Duodenal mucosa (tissue), 2 donors: ENCODE measurements around the gene QSOX2.

Experiments
- H3K27ac ChIP-seq: one replicate; pipeline ENCODE4 v1.7.0; 2013; ENCODE audit warnings: low read depth, low read length
- H3K27me3 ChIP-seq, 2 donors: one replicate each; pipeline ENCODE4 v1.7.0; 2013; ENCODE audit warnings: low read length in 2 of 2, control low read depth in 1 of 2; ENCODE audit not compliant: insufficient read depth in 2 of 2, control insufficient read depth in 1 of 2
- H3K36me3 ChIP-seq, 2 donors: one replicate each; pipeline ENCODE4 v1.7.0; 2013; ENCODE audit warnings: low read length in 2 of 2, control low read depth in 1 of 2; ENCODE audit not compliant: insufficient read depth in 2 of 2, control insufficient read depth in 1 of 2
- H3K4me1 ChIP-seq, 2 donors: one replicate each; pipeline ENCODE4 v1.7.0; 2013; ENCODE audit warnings: low read length in 2 of 2, control low read depth in 1 of 2; ENCODE audit not compliant: insufficient read depth in 2 of 2, control insufficient read depth in 1 of 2
- H3K4me3 ChIP-seq, 2 donors: one replicate each; pipeline ENCODE4 v1.7.0; 2013; ENCODE audit warnings: low read length in 2 of 2, low read depth in 1 of 2
- H3K9ac ChIP-seq, 2 donors: one replicate each; pipeline ENCODE4 v1.7.0; 2013; ENCODE audit warnings: low read length in 2 of 2, low read depth in 1 of 2
- H3K9me3 ChIP-seq, 2 donors: one replicate each; pipeline ENCODE4 v1.7.0; 2013; ENCODE audit warnings: low read length in 2 of 2, control low read depth in 1 of 2; ENCODE audit not compliant: control insufficient read depth in 1 of 2

The QSOX2 gene

DNA sequence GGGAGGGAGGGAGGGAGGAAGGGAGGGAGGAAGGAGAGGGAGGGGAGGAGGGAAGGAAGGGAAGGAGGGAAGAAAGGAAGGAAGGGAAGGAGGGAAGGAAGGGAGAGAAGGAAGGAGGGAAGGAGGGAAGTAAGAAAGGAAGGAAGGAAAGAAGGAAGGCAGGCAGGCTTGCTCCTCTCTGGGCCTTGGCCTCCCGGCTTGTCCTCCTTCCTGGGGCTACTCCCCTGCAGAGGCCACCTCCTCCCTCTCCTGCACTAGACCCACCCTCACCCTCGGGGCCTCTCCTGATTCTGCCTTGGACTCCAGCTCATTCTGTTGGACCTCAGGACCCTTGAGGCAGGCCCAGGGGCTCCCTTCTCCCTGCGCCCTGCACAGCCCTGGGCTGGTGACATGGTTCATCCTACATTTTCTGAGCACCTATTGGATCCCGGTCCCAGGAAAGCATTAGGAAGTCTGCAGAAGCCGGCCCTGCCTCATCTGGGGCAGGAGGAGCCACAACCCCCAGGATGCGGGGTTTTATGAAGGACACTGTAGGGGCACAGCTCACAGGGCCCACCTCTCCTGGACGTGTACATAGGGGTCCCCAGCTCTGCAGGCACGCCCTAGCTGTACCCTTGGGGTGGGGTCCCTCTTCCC lies 63.7 kb downstream of the QSOX2 start:
- no peak overlapping the region for H3K27ac ChIP-seq
- H3K4me3 ChIP-seq, result no peak overlapping the region
- H3K9ac ChIP-seq, result no peak overlapping the region
- H3K36me3 ChIP-seq, result no peaks in the 10 kb centered on the region
- H3K4me1 ChIP-seq, result peaks cover 0 to 4% of the 10 kb centered on the region in 2 donors
- peaks cover 0 to 4% of the 10 kb centered on the region in 2 donors for H3K27me3 ChIP-seq
- no peaks in the 10 kb centered on the region for H3K9me3 ChIP-seq

DNA sequence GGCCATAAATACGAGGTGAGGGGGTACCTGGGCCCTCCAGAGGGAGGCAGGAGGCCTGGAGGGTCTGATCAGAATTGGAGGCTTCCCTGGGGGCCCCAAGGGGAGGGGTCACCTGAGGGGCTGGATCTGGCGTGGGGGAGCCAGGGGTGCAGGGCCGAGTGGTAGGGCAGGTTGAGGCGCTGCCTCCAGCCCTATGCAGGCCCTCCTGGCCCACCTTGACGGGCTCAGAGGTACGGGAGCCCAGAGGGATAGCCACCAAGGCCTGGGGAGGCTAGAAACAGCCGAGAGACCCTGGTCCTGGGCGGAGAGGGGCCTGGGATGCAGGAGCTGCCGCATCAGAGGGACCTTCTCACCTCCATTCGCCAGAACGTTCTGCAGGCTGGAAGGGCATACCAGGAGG lies 65.0 kb downstream of the QSOX2 start:
- Histone ChIP-seq H3K36me3 (no peaks in the 10 kb centered on the region), H3K4me3 (no peak overlapping the region), H3K9me3 (no peaks in the 10 kb centered on the region), H3K27me3 (peaks cover 0 to 4% of the 10 kb centered on the region in 2 donors), H3K4me1 (peaks cover 0 to 4% of the 10 kb centered on the region in 2 donors), H3K27ac (no peak overlapping the region), H3K9ac (no peak overlapping the region)

DNA sequence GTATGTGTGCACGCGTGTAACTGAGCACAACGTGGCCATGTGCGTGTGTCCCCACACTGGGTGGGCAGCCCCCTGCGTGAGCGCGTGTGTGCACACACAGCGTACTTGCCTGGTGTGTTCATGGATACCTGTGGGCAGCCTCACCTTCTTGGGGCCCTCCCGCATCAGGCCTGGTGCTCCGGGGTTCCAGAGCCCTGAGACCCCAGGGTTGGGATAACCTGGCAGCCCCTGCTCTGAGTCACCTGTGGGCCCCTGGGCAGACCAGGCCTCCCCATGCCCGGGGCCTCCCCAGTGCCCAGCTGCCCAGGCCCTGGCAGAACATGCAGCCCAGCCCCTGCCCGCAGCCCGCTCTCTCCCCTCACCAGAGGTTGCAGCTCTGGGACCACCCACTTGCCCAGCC lies 65.9 kb downstream of the QSOX2 start:
- Histone ChIP-seq H3K9ac (no peak overlapping the region), H3K36me3 (no peaks in the 10 kb centered on the region), H3K9me3 (no peaks in the 10 kb centered on the region), H3K4me1 (peaks cover 0 to 4% of the 10 kb centered on the region in 2 donors), H3K4me3 (no peak overlapping the region), H3K27me3 (peaks cover 0 to 1% of the 10 kb centered on the region in 2 donors), H3K27ac (no peak overlapping the region)

DNA sequence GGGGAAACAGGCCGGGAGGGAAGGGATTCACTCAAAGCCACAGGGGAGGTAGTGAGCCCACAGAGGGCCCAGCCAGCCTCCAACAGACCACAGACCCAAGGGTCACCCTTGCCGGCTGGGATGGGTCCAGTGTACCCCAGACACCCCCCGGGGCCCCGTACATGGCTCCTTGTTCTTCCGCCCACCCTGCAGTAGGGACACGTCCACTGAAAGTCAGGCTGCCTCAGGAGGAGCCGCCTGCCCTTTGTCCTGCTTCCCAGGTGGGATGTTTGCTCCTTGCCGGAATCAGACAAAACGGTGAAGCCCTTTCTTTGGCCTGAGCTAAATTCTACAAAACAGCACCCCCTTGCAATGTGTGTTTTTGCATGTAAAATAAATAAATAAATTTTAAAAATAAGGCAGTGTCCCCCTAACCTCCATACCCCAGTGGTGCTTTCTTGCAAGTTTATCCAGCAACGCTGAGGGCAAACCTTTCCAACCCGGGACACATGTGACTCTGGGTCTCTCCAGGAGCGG lies 66.5 kb downstream of the QSOX2 start:
- H3K27me3 ChIP-seq, result no peaks in the 10 kb centered on the region
- no peak overlapping the region for H3K9ac ChIP-seq
- H3K4me3 ChIP-seq, result no peak overlapping the region
- H3K4me1 ChIP-seq, result peaks cover 0 to 4% of the 10 kb centered on the region in 2 donors
- no peaks in the 10 kb centered on the region for H3K9me3 ChIP-seq
- H3K27ac ChIP-seq, result no peak overlapping the region
- H3K36me3 ChIP-seq, result no peaks in the 10 kb centered on the region

DNA sequence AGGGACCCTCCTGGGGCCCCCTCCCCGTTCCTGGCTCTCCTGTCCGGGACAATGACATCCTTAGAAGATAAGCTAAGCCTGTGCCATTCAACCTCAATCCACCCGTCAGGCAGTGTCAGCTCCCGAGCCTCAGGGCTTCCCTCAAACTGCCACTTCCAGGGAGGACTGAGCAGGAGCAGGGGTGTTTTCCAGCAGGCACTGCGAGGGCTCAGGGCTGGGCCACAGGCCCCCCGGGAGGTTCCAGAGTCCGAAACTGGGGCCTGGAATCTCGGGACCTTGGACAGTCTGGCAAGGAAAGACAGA lies 66.9 kb downstream of the QSOX2 start:
- no peaks in the 10 kb centered on the region for H3K36me3 ChIP-seq
- no peaks in the 10 kb centered on the region for H3K27me3 ChIP-seq
- no peak overlapping the region for H3K9ac ChIP-seq
- no peaks in the 10 kb centered on the region for H3K9me3 ChIP-seq
- no peak overlapping the region for H3K27ac ChIP-seq
- peaks cover 0 to 4% of the 10 kb centered on the region in 2 donors for H3K4me1 ChIP-seq
- H3K4me3 ChIP-seq, result no peak overlapping the region

DNA sequence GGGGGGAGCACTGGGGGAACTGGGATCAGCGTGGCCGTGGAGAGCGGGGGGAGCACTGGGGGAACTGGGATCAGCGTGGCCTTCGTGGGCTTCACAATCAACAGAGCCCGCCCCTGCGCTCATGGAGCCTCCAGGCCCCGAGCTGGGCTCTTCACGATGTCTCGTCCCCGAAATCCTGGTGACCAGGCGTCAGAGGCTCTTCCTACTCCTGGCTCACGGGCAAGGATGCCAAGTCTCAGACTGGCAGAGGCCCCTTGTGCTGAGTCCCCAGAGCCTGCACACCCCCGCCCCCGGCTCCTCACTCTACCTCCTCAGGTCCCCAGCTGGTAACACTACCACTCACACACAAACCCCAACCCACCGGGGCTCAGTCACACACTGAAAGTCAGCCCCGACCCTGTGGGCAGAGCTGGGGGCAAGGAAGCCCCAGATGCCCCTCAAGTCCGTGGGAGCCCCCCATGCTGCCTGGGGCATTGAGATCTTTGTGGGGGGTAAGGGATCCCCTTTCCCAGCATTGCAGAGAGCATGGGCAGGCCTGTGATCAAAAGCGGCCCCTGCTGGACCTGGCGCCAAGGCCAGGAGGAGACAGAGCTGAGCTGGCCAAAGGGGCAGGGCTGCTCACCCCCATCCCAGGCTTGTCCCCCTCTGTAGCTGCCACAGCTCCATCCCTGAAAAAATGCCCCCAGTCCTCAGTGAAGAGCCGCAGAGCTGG lies 67.4 kb downstream of the QSOX2 start:
- H3K27ac ChIP-seq, result no peak overlapping the region
- H3K36me3 ChIP-seq, result no peaks in the 10 kb centered on the region
- H3K4me3 ChIP-seq, result no peak overlapping the region
- H3K9me3 ChIP-seq, result no peaks in the 10 kb centered on the region
- no peak overlapping the region for H3K9ac ChIP-seq
- peaks cover 0 to 4% of the 10 kb centered on the region in 2 donors for H3K4me1 ChIP-seq
- H3K27me3 ChIP-seq, result no peaks in the 10 kb centered on the region

DNA sequence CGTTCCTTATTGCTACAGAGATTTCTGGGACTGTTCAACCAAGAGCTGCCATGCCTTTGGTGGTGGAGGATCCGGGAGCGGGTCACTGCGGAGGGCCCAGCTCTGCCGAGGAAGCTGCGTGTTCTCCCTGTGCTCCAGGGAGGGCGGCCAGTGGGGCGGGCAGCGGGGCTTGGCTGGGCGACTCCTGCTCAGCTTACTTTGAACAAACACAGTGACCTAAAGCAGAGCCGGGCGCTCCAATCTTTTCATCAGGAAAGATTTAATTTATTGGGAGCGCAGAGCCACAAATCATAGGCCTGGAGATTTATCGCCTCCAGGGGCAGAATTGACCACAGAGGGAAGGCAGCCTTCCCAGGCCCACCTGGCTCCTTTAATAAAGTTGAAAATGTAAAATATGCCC lies 68.4 kb downstream of the QSOX2 start:
- Histone ChIP-seq H3K4me1 (no peaks in the 10 kb centered on the region), H3K9ac (no peak overlapping the region), H3K27ac (no peak overlapping the region), H3K27me3 (no peaks in the 10 kb centered on the region), H3K4me3 (no peak overlapping the region), H3K36me3 (no peaks in the 10 kb centered on the region), H3K9me3 (no peaks in the 10 kb centered on the region)

DNA sequence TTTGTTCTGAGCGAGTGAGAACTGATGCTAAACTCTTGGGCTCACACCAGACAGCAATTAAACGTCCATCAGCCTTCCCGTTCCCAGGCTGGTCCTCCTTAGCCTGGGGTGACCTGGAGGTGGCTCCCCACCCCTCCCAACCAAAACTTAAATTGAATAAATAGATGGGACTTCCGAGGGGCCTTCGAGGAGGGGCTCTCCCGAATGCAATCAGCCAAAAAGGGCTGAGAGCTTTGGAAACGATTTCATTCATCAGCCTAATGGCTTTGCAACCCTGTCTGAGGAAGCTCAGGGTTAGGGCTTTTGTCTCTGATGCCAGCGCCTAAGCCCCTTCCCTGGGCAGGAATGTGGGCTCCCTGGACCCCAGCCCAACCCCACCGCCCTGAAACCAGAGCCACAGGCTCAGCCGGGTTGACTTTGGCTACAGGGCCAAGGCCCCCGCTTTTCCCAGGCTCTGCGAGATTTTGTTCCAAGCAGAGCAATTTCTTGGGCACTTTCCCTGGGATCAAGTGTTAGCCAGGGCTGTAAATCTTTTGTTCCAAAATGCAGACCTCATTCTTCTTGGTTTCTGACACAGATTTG lies 69.9 kb downstream of the QSOX2 start:
- H3K9me3 ChIP-seq, result no peaks in the 10 kb centered on the region
- no peaks in the 10 kb centered on the region for H3K27me3 ChIP-seq
- H3K4me3 ChIP-seq, result no peak overlapping the region
- no peaks in the 10 kb centered on the region for H3K36me3 ChIP-seq
- H3K9ac ChIP-seq, result no peak overlapping the region
- H3K4me1 ChIP-seq, result no peaks in the 10 kb centered on the region
- H3K27ac ChIP-seq, result no peak overlapping the region

DNA sequence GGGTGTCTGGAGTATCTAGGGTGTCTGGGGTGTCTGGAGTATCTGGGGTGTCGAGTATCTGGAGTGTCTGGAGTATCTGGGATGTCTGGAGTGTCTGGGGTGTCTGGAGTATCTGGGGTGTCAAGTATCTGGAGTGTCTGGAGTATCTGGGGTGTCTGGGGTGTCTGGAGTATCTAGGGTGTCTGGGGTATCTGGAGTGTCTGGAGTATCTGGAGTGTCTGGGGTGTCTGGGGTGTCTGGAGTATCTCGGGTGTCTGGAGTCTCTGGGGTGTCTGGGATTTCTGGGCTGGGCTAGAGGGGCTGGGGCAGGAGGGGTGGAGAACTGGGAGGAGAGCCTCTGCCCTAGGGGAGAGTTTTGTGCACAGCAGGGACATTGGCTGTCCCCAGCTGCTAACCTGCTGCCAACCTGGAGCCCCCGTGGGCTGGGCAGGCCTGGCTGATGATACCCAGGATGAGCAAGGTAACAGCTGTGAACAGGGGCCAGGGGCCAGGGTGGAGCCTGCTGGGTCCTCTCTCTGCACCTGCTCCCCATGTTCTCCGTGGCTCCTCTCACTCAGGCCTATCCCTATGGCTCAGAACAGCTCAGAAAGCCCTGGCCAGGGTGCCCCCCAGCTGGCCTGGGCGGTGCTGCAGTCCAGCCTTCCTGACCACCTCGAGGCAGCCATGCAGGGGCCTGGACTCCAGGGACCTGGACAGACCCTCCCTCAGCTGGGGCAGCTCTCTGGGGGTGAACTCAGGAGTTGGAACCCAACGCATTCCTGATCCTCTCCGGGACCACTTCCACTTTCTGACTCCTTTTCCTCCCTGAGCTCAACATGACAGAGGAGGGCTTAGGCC lies 70.6 kb downstream of the QSOX2 start:
- Histone ChIP-seq H3K27me3 (peaks cover 0 to 3% of the 10 kb centered on the region in 2 donors), H3K36me3 (no peaks in the 10 kb centered on the region), H3K4me3 (no peak overlapping the region), H3K9me3 (no peaks in the 10 kb centered on the region), H3K27ac (no peak overlapping the region), H3K4me1 (no peaks in the 10 kb centered on the region), H3K9ac (no peak overlapping the region)
